ENCODE data around the gene CLCN5. TPM values are rescaled to one million over a fixed set of nuclear protein-coding genes. Genes with fewer than 3 reads are reported as not detected.

Gene CLCN5
- total and polyA plus RNA-seq, 8 donors = 1.5 to 5.3 (median 2.5) TPM

GRCh38 chrX:49912861-49913260, 9.5 kb upstream of the CLCN5 start:
- H3K27me3 ChIP-seq = no peaks in the 10 kb centered on the region
- no peak overlapping the region for H3K4me3 ChIP-seq
- no peak for ATAC-seq
- TF ChIP-seq CTCF (IDR thresholded peaks at IDR 0.05) = no peak
- no peaks in the 10 kb centered on the region for H3K9me3 ChIP-seq
- H3K27ac ChIP-seq = no peak overlapping the region
- H3K4me1 ChIP-seq = no peaks in the 10 kb centered on the region
- FAIRE-seq = no peak
- no peaks in the 10 kb centered on the region for H3K36me3 ChIP-seq
- WGBS, 2 donors = 57 to 68% methylated on average over 3 of the region's 3 CpGs
- intact Hi-C loops (cut with DNase I) = loop anchor here in 1 of 3 donors (10.0 kb wide), 1 partner anchor 162 kb away; no protein-coding TSS in a partner anchor
- no peak for DNase-seq

- Histone ChIP-seq H3K9me3 (no peaks in the 10 kb centered on the region), H3K4me1 (no peaks in the 10 kb centered on the region), H3K27ac (no peak overlapping the region), H3K27me3 (no peaks in the 10 kb centered on the region), H3K4me3 (no peak overlapping the region), H3K36me3 (no peaks in the 10 kb centered on the region)
- no peak for FAIRE-seq
- DNase-seq = peak in 3 of 6 donors; percentile 21 to 47 (median 24)
- WGBS, 2 donors = 17 to 21% methylated on average over 8 of the region's 8 CpGs
- intact Hi-C loops (cut with DNase I) = loop anchor here in 1 of 3 donors (10.0 kb wide), 1 partner anchor 159 kb away; no protein-coding TSS in a partner anchor
- peak; percentile 53 to 92 (median 85) for ATAC-seq
- peak; percentile 70 to 82 (median 73) for TF ChIP-seq CTCF (IDR thresholded peaks at IDR 0.05)
Observed at GRCh38 chrX:49915361-49916222, 6.8 kb upstream of the CLCN5 start.

GRCh38 chrX:49919617-49920016, 2.8 kb upstream of the CLCN5 start:
- DNase-seq = peak in 4 of 6 donors; percentile 14 to 39 (median 23)
- TF ChIP-seq CTCF (IDR thresholded peaks at IDR 0.05) = peak; percentile 57 to 69 (median 62)
- 3 to 7% methylated on average over 8 of the region's 8 CpGs for WGBS, 2 donors
- Histone ChIP-seq H3K4me1 (no peaks in the 10 kb centered on the region), H3K27ac (no peak overlapping the region), H3K4me3 (no peak overlapping the region), H3K9me3 (no peaks in the 10 kb centered on the region), H3K36me3 (no peaks in the 10 kb centered on the region), H3K27me3 (no peaks in the 10 kb centered on the region)
- FAIRE-seq = no peak
- intact Hi-C loops (cut with DNase I) = loop anchor here in 1 of 3 donors (10.0 kb wide), 1 partner anchor 155 kb away; no protein-coding TSS in a partner anchor
- ATAC-seq = no peak

- Histone ChIP-seq H3K36me3 (no peaks in the 10 kb centered on the region), H3K9me3 (no peaks in the 10 kb centered on the region), H3K4me3 (no peak overlapping the region), H3K27ac (no peak overlapping the region), H3K27me3 (no peaks in the 10 kb centered on the region), H3K4me1 (no peaks in the 10 kb centered on the region)
- ATAC-seq = no peak
- FAIRE-seq = no peak
- DNase-seq = no peak
- intact Hi-C loops (cut with DNase I) = no loop called here
- 60 to 68% methylated on average over 2 of the region's 2 CpGs for WGBS, 2 donors
- no peak for TF ChIP-seq CTCF (IDR thresholded peaks at IDR 0.05)
Observed at GRCh38 chrX:49921109-49921508, 1.3 kb upstream of the CLCN5 start.

GRCh38 chrX:49925176-49925575, 2.8 kb downstream of the CLCN5 start:
- 33 to 47% methylated on average over 2 of the region's 2 CpGs for WGBS, 2 donors
- Histone ChIP-seq H3K27me3 (no peaks in the 10 kb centered on the region), H3K4me1 (peaks cover 0 to 4% (median 0%) of the 10 kb centered on the region in 3 donors), H3K9me3 (no peaks in the 10 kb centered on the region), H3K27ac (no peak overlapping the region), H3K4me3 (no peak overlapping the region), H3K36me3 (no peaks in the 10 kb centered on the region)
- FAIRE-seq = no peak
- no peak for TF ChIP-seq CTCF (IDR thresholded peaks at IDR 0.05)
- no peak for ATAC-seq
- intact Hi-C loops (cut with DNase I) = no loop called here
- no peak for DNase-seq
